HEK293T (cell line): ENCODE measurements around the gene TMEM192.

ENCODE experiments used
- ELF4 ChIP-seq: fragments of 450-650 bp; IDR thresholded peaks from 2 replicates; pipeline ENCODE4 v1.6.1; 2017; ENCODE audit warnings: antibody characterized with exemption
- FOXA1 ChIP-seq: fragments of 450-650 bp; IDR thresholded peaks from 2 replicates; pipeline ENCODE4 v1.6.1; 2016; ENCODE audit warnings: mild to moderate bottlenecking
- FOXK2 ChIP-seq: fragments of 450-650 bp; IDR thresholded peaks from 2 replicates; pipeline ENCODE4 v1.6.1; 2016; ENCODE audit warnings: mild to moderate bottlenecking
- FOXM1 ChIP-seq: fragments of 450-650 bp; IDR thresholded peaks from 2 replicates; pipeline ENCODE4 v1.6.1; 2017; ENCODE audit warnings: mild to moderate bottlenecking, borderline replicate concordance
- HDGF ChIP-seq: fragments of 450-650 bp; IDR thresholded peaks from 2 replicates; pipeline ENCODE4 v1.6.1; 2017; ENCODE audit warnings: antibody characterized with exemption, borderline replicate concordance
- LEF1 ChIP-seq: fragments of 450-650 bp; IDR thresholded peaks from 2 replicates; pipeline ENCODE4 v1.6.1; 2017; ENCODE audit warnings: mild to moderate bottlenecking, borderline replicate concordance
- SP1 ChIP-seq: fragments of 450-650 bp; IDR thresholded peaks from 2 replicates; pipeline ENCODE4 v1.6.1; 2017
- SUZ12 ChIP-seq: fragments of 450-650 bp; IDR thresholded peaks from 2 replicates; pipeline ENCODE4 v1.6.1; 2016; ENCODE audit warnings: mild to moderate bottlenecking
- TARDBP ChIP-seq: fragments of 450-650 bp; IDR thresholded peaks from 2 replicates; pipeline ENCODE4 v1.6.1; 2016

- TF ChIP-seq ELF4 (no peak), TARDBP (no peak), FOXM1 (no peak), SP1 (no peak), FOXK2 (no peak), LEF1 (no peak), HDGF (no peak), FOXA1 (no peak), SUZ12 (no peak)
Measured at GRCh38 chr4:165079476-165079875, 33.2 kb downstream of the TMEM192 start.
